Hepatocyte (in vitro differentiated cells): ENCODE data around the gene DRG2. TPM values are rescaled to one million over a fixed set of nuclear protein-coding genes. Genes with fewer than 3 reads are reported as not detected.

Experiments
- DNase-seq: peaks from one replicate; pipeline ENCODE4 v3.0.0-alpha.2; 2016; ENCODE audit warnings: low spot score
- H2AFZ ChIP-seq: fragments of 200-600 bp; sonication (generic); 2 replicates; pipeline ENCODE4 v1.6.0; 2016; ENCODE audit warnings: antibody characterized with exemption, mild to moderate bottlenecking
- H3K27ac ChIP-seq: fragments of 200-600 bp; sonication (generic); 2 replicates; pipeline ENCODE4 v1.5.1; 2016; ENCODE audit warnings: mild to moderate bottlenecking
- H3K27me3 ChIP-seq: fragments of 200-600 bp; sonication (generic); 2 replicates; pipeline ENCODE4 v1.6.1; 2016
- H3K36me3 ChIP-seq: fragments of 200-600 bp; sonication (generic); replicated peaks from 2 replicates; pipeline ENCODE4 v1.5.1; 2016; ENCODE audit warnings: low read depth; ENCODE audit not compliant: insufficient read depth
- H3K4me1 ChIP-seq: fragments of 200-600 bp; sonication (generic); 2 replicates; pipeline ENCODE4 v1.5.1; 2016; ENCODE audit warnings: mild to moderate bottlenecking, moderate library complexity; ENCODE audit not compliant: insufficient read depth
- H3K4me2 ChIP-seq: fragments of 200-600 bp; sonication (generic); 2 replicates; pipeline ENCODE4 v1.6.0; 2016
- H3K4me3 ChIP-seq: fragments of 200-600 bp; sonication (generic); 2 replicates; pipeline ENCODE4 v1.5.1; 2016; ENCODE audit warnings: mild to moderate bottlenecking
- H3K79me2 ChIP-seq: fragments of 200-600 bp; sonication (generic); 2 replicates; pipeline ENCODE4 v1.6.0; 2017; ENCODE audit warnings: mild to moderate bottlenecking
- H3K9me2 ChIP-seq: fragments of 200-600 bp; sonication (generic); replicated peaks from 2 replicates; pipeline ENCODE4 v1.6.0; 2017; ENCODE audit warnings: mild to moderate bottlenecking; ENCODE audit not compliant: insufficient read depth
- H3K9me3 ChIP-seq: fragments of 200-600 bp; sonication (generic); 2 replicates; pipeline ENCODE4 v1.5.1; 2016; ENCODE audit warnings: low read depth, mild to moderate bottlenecking
- H4K20me1 ChIP-seq: fragments of 200-600 bp; sonication (generic); 2 replicates; pipeline ENCODE4 v1.6.0; 2016; ENCODE audit warnings: mild to moderate bottlenecking; ENCODE audit not compliant: insufficient read depth, poor library complexity, severe bottlenecking
- CTCF ChIP-seq: fragments of 200-600 bp; sonication (generic); IDR thresholded peaks from 2 replicates; pipeline ENCODE4 v1.5.1; 2016; ENCODE audit warnings: antibody characterized with exemption, mild to moderate bottlenecking; ENCODE audit not compliant: poor library complexity
- EZH2 ChIP-seq: fragments of 200-600 bp; sonication (generic); IDR thresholded peaks from 2 replicates; pipeline ENCODE4 v1.6.1; 2016; ENCODE audit warnings: antibody characterized with exemption, mild to moderate bottlenecking, borderline replicate concordance
- EZH2phosphoT487 ChIP-seq: fragments of 200-600 bp; sonication (generic); IDR thresholded peaks from one replicate; pipeline ENCODE4 v1.6.1; 2018; ENCODE audit warnings: antibody characterized with exemption, mild to moderate bottlenecking, low read depth, moderate library complexity; ENCODE audit not compliant: unreplicated experiment, severe bottlenecking
- WGBS: methylation state at CpG from one replicate; pipeline ENCODE4 v1.1.6; 2016; ENCODE audit warnings: low lambda C conversion rate; ENCODE audit errors: missing lambda C conversion rate; 5-methylcytosine and 5-hydroxymethylcytosine counted together
- polyA plus RNA-seq: library from polyadenylated mRNA; unstranded; fragments of >200 nt; fragmentation: Nextera tagmentation; extraction: Ambion mirVana; gene quantifications from 2 replicates; pipeline ENCODE4 v1.2.1, GENCODE V29; 2016
- total RNA-seq: library from RNA; depleted of rRNA; stranded (reverse); fragments of >200 nt; gene quantifications from 2 replicates; pipeline ENCODE4 v1.2.3, GENCODE V29; 2014

DRG2 gene
- total and polyA plus RNA-seq, 2 experiments from 2014 or later = 35.9 to 36.6 TPM

GRCh38 chr17:18155179-18155578, 67.4 kb downstream of the DRG2 start:
- DNase-seq = no peak
- no peaks in the 10 kb centered on the region for H3K36me3 ChIP-seq
- no peaks in the 10 kb centered on the region for H3K27me3 ChIP-seq
- no peak overlapping the region for H3K4me2 ChIP-seq
- WGBS = 94% methylated on average over 13 of the region's 14 CpGs
- H3K9me2 ChIP-seq = no peaks in the 10 kb centered on the region
- H3K27ac ChIP-seq = no peak overlapping the region
- H3K4me1 ChIP-seq = peaks cover 15% of the 10 kb centered on the region
- no peak overlapping the region for H2AFZ ChIP-seq
- no peaks in the 10 kb centered on the region for H3K9me3 ChIP-seq
- H3K4me3 ChIP-seq = no peak overlapping the region
- H4K20me1 ChIP-seq = no peaks in the 10 kb centered on the region
- H3K79me2 ChIP-seq = no peaks in the 10 kb centered on the region
- TF ChIP-seq EZH2phosphoT487 = no peak
- TF ChIP-seq EZH2 = no peak
- no peak for TF ChIP-seq CTCF

- Histone ChIP-seq H3K9me2 (no peaks in the 10 kb centered on the region), H3K9me3 (no peaks in the 10 kb centered on the region), H3K4me3 (no peak overlapping the region), H3K4me2 (no peak overlapping the region), H3K36me3 (no peaks in the 10 kb centered on the region), H3K27ac (no peak overlapping the region), H3K4me1 (peaks cover 15% of the 10 kb centered on the region), H4K20me1 (no peaks in the 10 kb centered on the region), H3K27me3 (no peaks in the 10 kb centered on the region), H2AFZ (no peak overlapping the region), H3K79me2 (no peaks in the 10 kb centered on the region)
- TF ChIP-seq EZH2phosphoT487 (no peak), CTCF (no peak), EZH2 (no peak)
- 92% methylated on average over 8 of the region's 8 CpGs for WGBS
- no peak for DNase-seq
Observed at GRCh38 chr17:18156171-18156975, 68.6 kb downstream of the DRG2 start.

- no peaks in the 10 kb centered on the region for H3K79me2 ChIP-seq
- H3K36me3 ChIP-seq = no peaks in the 10 kb centered on the region
- WGBS = 93% methylated on average over 9 of the region's 10 CpGs
- H3K4me3 ChIP-seq = no peak overlapping the region
- H3K27me3 ChIP-seq = no peaks in the 10 kb centered on the region
- no peaks in the 10 kb centered on the region for H3K9me3 ChIP-seq
- no peaks in the 10 kb centered on the region for H4K20me1 ChIP-seq
- peaks cover 15% of the 10 kb centered on the region for H3K4me1 ChIP-seq
- H2AFZ ChIP-seq = no peak overlapping the region
- no peak overlapping the region for H3K27ac ChIP-seq
- no peaks in the 10 kb centered on the region for H3K9me2 ChIP-seq
- no peak overlapping the region for H3K4me2 ChIP-seq
- no peak for TF ChIP-seq EZH2
- TF ChIP-seq EZH2phosphoT487 = no peak
- TF ChIP-seq CTCF = no peak
- no peak for DNase-seq
Observed at GRCh38 chr17:18156976-18157280, 69.2 kb downstream of the DRG2 start.

Other genes with a start within 250 kb of the DRG2 start
- 27.5 and 29.6 TPM in 2 replicates for gene TOM1L2, start 115.5 kb upstream of the DRG2 start, total RNA-seq
- 21.5 and 41.1 TPM in 2 replicates for gene TOM1L2, start 115.5 kb upstream of the DRG2 start, polyA plus RNA-seq
- gene DRC3, start 115.1 kb upstream of the DRG2 start, total RNA-seq = 1.1 TPM in 2 replicates
- gene DRC3, start 115.1 kb upstream of the DRG2 start, polyA plus RNA-seq = 1.8 and 3.2 TPM in 2 replicates
- gene ATPAF2, start 48.8 kb upstream of the DRG2 start, total RNA-seq = 16.8 and 17.9 TPM in 2 replicates
- gene ATPAF2, start 48.8 kb upstream of the DRG2 start, polyA plus RNA-seq = 33.9 and 36.7 TPM in 2 replicates
- gene GID4, start 48.5 kb upstream of the DRG2 start, total RNA-seq = 7.1 and 8.2 TPM in 2 replicates
- 4.7 and 6.7 TPM in 2 replicates for gene GID4, start 48.5 kb upstream of the DRG2 start, polyA plus RNA-seq
- gene MYO15A, start 20.8 kb downstream of the DRG2 start, total RNA-seq = 1.2 and 2.4 TPM in 2 replicates
- gene MYO15A, start 20.8 kb downstream of the DRG2 start, polyA plus RNA-seq = 2.8 and 4.7 TPM in 2 replicates
- gene ALKBH5, start 95.9 kb downstream of the DRG2 start, total RNA-seq = 56.6 and 68.6 TPM in 2 replicates
- 66.6 and 78.3 TPM in 2 replicates for gene ALKBH5, start 95.9 kb downstream of the DRG2 start, polyA plus RNA-seq
- gene LLGL1, start 137.7 kb downstream of the DRG2 start, total RNA-seq = 46.0 and 51.9 TPM in 2 replicates
- gene LLGL1, start 137.7 kb downstream of the DRG2 start, polyA plus RNA-seq = 5.4 and 7.1 TPM in 2 replicates
- gene FLII, start 170.8 kb downstream of the DRG2 start, total RNA-seq = 110 and 142 TPM in 2 replicates
- 188 and 210 TPM in 2 replicates for gene FLII, start 170.8 kb downstream of the DRG2 start, polyA plus RNA-seq
- 29.3 and 30.7 TPM in 2 replicates for gene MIEF2, start 172.7 kb downstream of the DRG2 start, total RNA-seq
- gene MIEF2, start 172.7 kb downstream of the DRG2 start, polyA plus RNA-seq = 20.5 and 21.0 TPM in 2 replicates
- gene TOP3A, start 227.0 kb downstream of the DRG2 start, total RNA-seq = 24.3 and 28.2 TPM in 2 replicates
- gene TOP3A, start 227.0 kb downstream of the DRG2 start, polyA plus RNA-seq = 15.5 and 22.5 TPM in 2 replicates
- gene SMCR8, start 227.3 kb downstream of the DRG2 start, total RNA-seq = 13.8 and 17.7 TPM in 2 replicates
- 3.8 TPM in 2 replicates for gene SMCR8, start 227.3 kb downstream of the DRG2 start, polyA plus RNA-seq